ENCODE measurements around the gene COL20A1.
A peak's percentile ranks its signal among the peaks of the same experiment; 100 is the strongest.

The COL20A1 gene

DNA sequence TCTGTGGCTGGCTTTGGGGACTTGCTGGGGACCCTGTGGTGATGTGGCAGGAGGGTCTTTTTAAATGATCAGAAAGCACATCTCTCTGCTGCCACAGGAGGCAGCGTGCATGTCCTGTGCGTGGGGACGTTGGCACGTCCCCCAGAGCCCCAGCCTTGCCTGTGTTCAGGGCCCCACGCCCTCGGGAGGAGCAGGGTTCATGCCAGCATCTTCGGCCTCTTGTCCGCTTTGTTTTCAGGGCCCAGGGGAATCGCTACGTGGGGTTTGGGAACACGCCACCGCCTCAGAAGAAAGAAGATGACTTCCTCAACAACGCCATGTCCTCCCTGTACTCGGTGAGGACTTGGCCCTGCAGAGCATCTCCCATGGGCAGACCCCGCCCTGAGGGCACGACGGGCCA is 14.3 kb upstream of the COL20A1 start:
- DNase-seq = no peak

GRCh38 chr20:63279931-63280330 is 13.1 kb upstream of the COL20A1 start:
- DNase-seq = no peak

DNA sequence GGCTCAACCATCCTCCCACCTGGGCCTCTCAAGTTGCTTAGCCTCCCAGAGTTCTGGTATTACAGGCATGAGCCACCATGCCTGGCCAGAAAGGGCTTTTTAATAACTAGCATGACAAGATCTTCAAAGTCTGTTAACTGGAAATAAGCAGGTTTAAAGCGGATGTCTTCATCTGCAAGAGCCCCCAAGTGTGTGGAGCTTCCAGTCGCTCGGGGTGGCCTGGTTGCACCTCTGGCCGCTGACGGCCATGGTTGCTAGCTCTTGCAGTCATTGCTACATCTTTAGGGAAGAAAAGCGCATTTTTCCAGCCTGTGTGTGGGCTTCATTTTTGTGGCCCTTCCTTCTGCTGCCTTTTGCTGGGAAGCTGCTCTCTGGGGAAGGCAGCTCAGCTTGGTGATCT is 12.6 kb upstream of the COL20A1 start:
- no peak for DNase-seq

DNA sequence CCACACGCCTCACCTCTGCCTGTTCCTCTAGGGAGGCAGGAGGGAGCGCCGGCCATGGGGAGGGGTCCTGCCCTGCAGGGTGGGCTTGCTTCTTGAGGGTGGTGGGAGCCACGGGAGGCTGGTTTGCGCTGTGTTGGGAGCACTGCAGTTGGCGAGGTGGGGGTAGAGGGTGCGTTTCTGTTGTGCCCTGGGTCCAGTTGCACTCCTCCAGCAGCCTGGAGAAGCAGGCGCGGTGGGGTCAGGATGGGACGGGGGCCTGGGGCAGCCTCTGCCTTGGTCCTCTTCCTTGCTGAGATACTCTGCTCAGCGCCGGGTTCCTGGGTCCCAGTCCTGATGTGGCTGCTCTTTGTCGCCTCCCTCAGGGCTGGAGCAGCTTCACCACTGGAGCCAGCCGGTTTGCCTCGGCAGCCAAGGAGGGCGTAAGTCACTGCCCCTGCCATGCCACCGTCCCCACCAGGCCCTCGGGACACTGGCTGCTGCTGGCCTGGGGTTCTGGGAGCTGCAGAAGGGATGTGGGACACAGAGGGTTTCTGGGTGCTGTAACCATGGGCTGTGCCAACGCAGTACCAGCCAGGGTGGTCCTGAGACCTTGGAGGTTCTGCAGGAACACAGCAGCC is 11.9 kb upstream of the COL20A1 start:
- DNase-seq = peak; percentile 72

- DNase-seq = no peak
These were observed 11.0 kb upstream of the COL20A1 start for GRCh38 chr20:63281742-63282665.

- no peak for DNase-seq
These were observed 10.0 kb upstream of the COL20A1 start for GRCh38 chr20:63282946-63283345.

DNA sequence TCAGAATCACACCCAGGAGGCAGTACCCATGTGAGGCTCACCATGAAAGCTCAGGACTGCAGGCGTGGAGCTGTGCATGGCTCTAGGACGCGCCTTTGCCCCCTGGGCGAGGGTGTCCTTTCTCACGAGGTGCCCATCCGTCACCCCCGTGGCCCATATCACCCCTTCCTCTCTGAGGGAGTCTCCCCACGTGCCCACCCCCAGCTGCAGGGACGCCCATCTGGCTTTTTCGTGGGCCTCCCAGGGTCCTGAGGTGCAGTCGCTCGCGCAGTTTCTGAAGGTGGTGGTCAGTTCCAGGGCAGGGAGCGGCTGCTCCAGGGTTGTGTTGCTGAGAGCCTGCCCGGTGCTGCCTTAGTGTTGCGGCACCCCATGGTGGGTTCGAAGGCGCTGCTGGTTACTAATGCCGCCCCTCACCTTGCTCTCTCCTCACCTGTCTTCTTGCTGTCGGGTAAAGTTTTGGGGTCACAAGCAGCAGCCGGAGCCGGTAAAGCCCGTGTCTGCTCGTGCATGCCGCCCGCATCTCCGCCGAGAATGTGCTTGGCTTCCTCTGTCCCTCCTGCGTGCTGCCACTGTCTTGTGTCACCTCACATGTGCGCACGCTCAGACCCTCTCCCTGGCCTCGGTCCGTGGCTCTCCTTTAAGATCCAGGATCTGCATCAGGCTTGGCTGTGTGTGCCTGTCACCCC is 9.4 kb upstream of the COL20A1 start:
- DNase-seq = no peak

- no peak for DNase-seq
These were observed 8.9 kb upstream of the COL20A1 start for GRCh38 chr20:63284083-63284440.

DNA sequence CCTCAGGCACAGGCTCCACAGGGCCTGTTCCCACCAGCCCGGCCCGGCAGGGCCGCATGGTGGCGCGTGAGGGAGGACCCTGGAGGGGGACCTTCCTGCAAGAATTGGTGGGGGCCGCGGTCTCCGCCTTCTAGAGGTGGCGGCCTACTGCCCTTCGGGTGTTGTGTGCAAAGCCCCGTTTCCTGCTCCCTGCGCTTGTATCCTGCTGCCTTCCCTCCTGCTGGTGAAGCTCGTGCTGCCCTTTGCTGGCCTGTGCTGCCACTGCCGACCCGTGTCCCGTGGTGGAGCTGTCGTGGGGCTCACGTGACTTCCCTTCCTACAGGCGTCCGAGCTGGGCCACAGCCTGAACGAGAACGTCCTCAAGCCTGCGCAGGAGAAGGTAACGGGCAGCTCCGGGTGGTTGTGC is 8.4 kb upstream of the COL20A1 start:
- DNase-seq = no peak

GRCh38 chr20:63284981-63285524 is 7.9 kb upstream of the COL20A1 start:
- DNase-seq = no peak

- no peak for DNase-seq
These were observed 7.1 kb upstream of the COL20A1 start for GRCh38 chr20:63285636-63286615.

GRCh38 chr20:63286781-63287696 is 5.9 kb upstream of the COL20A1 start:
- no peak for DNase-seq

DNA sequence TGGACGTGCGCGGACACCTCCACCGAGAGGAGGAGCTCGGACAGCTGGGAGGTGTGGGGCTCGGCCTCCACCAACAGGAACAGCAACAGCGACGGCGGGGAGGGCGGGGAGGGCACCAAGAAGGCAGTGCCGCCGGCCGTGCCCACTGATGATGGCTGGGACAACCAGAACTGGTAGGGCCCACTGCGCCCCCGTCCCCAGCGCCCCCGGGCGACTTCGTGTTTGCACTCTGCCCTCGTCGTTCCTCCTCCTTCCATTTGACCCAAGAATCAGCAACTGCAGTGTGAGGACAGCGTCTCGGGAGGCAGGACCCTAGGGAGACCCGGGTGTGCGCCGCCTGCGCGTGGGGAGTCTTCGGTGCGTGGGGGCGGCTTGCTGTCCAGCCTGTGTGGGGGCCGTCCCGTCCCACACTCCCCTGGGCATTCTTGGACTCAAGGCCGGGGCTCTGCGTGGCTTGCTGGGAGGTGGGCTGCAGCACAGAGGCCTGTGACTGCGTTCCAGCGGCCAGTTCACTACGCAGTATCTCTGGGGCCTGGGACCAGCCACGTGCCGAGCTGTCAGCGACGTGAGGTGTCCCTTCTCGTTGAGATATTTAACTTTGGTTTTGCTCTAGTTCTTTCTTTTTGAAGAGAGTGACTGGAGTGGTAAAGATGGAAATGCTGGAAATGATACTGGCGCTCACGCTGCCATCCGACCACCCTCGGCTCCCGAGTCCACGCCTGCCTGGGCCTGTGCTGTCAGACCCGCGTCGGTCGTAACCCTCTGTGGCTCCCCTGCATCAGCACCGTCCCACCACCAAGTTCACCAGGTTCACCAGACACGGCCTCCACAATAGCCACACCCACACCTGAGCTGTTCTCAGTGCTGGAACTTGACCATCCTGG is 5.0 kb upstream of the COL20A1 start:
- no peak for DNase-seq

DNA sequence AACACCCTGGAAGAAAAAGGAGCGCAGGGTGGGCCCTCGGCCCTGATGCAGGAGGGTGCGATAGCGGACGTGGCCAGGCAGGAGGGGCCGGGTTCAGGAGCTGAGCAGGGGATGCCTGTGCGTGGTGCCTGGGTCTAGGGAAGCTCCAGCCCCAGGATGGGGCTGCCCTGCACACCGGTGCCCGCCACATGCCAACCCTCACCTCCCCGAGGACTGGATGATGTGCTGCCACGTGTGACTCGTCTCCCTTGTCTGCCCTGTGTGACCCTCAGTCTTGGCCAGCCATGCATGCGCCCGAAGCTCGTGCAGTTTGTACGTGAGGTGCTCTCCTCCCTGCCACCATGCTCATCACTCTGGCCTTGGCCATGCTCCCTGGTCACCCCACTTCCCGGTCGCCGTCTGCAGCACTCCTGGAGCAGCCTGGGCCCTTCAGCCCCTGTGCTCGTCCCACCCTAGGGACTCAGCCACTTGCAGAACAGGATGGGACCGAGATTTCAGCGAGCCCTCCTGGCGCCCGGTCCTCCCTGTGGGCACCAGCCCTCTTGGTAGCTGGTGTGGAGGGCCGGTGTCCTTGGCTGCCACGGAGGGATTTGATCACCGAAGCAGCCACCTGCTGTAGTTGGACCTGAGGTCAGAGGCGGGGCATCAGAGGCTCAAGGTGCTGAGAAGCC is 4.3 kb upstream of the COL20A1 start:
- DNase-seq = no peak

DNA sequence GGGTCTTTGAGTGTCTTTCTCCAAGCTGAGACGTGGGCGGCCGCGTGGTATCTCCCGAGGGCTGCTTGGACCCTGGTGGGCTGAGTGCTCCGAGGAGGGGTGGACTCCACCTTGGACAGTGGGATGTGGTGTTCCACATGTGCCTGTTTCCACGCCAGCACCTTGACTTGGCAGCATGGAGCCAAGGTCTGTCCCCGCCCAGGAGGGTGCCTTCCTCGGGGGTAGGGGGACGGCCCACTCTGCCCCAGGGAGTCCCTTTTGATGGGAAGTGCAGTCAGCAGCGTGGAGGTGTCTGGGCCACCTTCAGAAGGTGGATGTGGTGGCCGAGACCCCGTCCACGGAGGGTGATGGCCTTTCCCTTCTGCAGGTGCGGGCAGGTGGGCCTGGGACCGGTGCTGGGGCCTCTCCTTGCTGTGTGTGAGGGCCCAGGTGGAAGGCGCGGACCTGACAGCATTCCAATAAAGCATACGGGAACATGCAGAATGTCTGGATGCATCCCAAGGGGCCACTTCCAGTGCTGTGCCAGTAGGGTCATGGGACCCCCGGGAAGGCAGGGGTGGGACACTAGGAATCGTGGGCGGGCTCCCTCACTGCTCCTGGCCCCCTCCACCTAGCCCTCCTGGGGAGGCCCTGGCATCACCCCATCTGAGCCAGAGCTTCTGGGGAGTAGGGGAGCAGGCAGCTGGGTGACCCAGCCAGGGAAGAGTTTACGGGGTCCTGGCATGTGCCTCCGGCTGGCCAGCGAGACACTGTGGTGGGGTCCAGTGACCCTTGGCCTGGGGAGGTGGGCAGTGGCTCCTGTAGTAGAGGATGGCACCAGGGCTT is 3.5 kb upstream of the COL20A1 start:
- DNase-seq = no peak

DNA sequence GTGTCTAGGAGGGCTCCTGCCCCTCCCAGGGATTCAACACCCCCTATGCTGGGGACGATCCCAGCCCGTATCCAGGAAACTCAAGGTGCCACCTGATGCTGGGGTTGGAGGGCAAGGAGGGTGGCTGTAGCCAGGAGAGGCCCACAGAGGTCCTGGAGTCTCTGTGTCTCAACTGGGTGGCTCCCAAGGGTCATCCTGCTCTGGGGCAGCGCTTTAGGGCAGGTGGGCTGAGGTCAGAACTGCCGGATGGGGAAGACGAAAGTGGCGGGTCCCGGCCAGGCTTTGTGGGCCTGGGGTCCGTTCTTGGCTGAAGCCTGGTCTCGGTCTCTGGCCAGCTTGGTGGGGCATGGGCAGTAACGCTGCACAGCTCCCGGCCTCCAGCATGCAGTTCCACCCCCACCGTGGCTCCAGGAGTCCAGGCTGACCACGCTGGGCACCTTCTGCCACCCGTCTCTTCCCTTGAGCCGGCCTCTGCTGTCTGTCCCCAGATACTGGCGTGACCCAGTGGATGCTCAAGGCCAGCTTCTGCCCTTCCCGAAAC is 2.8 kb upstream of the COL20A1 start:
- DNase-seq = no peak

DNA sequence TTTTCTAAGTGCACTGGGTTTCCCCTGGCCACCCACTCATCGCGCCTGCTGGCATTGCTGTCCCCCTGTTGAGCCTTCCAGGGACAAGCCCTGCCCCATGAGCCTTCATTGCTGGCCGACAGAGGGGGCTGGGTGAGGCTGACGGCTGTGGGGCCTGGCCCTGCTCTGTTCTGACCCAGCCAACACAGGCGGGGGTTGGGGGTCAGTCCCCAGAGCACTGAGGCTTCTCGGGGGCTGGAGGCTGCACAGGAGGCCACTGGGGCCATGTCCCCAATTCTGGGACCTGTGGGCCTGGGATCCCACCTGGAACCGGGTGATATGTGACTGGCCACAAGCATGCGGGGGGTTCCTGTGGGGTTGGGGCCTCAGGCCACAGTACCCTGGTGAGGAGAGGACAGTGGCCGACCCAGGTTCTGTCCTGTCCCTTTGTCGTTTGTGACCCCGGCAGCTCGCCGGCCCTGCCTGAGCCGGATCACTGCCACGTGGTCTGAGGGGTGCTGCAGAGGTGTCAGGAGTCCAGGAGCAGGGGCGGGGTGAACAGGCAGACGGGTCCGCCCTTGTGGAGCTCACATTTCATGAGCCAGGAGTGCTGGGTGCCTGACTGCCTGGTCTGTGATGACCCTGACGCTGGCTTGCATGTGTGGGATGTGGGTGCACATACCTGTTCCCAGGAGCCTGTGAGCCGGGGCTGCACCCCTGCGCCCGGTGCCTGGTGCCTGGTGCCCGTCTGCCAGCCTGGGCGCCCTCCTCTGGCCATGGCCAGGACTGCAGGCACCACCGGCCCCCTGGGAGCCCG is 2.1 kb upstream of the COL20A1 start:
- DNase-seq = peak; percentile 80

DNA sequence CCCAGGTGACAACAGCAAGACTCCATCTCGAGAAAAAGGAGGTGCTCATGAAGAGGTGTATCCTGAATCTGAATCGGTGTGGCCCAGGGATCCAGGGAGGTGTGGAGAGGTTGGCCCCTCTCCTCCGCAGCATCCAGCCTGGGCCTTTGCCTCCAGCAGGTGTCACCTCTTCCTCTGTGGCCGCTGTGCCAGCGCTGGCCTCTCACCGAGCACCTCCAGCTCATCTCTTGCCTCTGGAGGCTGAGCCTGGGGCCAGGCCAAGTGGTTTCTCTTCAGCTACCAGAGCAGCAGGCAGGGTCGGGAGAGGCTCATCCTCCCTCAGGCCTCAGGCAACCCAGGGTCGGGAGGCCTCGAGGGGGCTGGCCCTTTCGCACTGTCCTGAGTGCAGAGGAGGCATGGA is 1.2 kb upstream of the COL20A1 start:
- DNase-seq = no peak

Data from islet precursor cell (in vitro differentiated cells).